Hepatocyte (in vitro differentiated cells): ENCODE data around the gene OVOL2. TPM values are rescaled to one million over a fixed set of nuclear protein-coding genes. Genes with fewer than 3 reads are reported as not detected.
"Not testable (repeated sequence)": the region's sequence is repeated elsewhere in the genome, so short reads cannot be mapped to it uniquely, and the experiment has no call there.

ENCODE experiments used
- DNase-seq: peaks from one replicate; pipeline ENCODE4 v3.0.0-alpha.2; 2016; ENCODE audit warnings: low spot score
- H2AFZ ChIP-seq: fragments of 200-600 bp; sonication (generic); 2 replicates; pipeline ENCODE4 v1.6.0; 2016; ENCODE audit warnings: antibody characterized with exemption, mild to moderate bottlenecking
- H3K27ac ChIP-seq: fragments of 200-600 bp; sonication (generic); 2 replicates; pipeline ENCODE4 v1.5.1; 2016; ENCODE audit warnings: mild to moderate bottlenecking
- H3K27me3 ChIP-seq: fragments of 200-600 bp; sonication (generic); 2 replicates; pipeline ENCODE4 v1.6.1; 2016
- H3K36me3 ChIP-seq: fragments of 200-600 bp; sonication (generic); replicated peaks from 2 replicates; pipeline ENCODE4 v1.5.1; 2016; ENCODE audit warnings: low read depth; ENCODE audit not compliant: insufficient read depth
- H3K4me1 ChIP-seq: fragments of 200-600 bp; sonication (generic); 2 replicates; pipeline ENCODE4 v1.5.1; 2016; ENCODE audit warnings: mild to moderate bottlenecking, moderate library complexity; ENCODE audit not compliant: insufficient read depth
- H3K4me2 ChIP-seq: fragments of 200-600 bp; sonication (generic); 2 replicates; pipeline ENCODE4 v1.6.0; 2016
- H3K4me3 ChIP-seq: fragments of 200-600 bp; sonication (generic); 2 replicates; pipeline ENCODE4 v1.5.1; 2016; ENCODE audit warnings: mild to moderate bottlenecking
- H3K79me2 ChIP-seq: fragments of 200-600 bp; sonication (generic); 2 replicates; pipeline ENCODE4 v1.6.0; 2017; ENCODE audit warnings: mild to moderate bottlenecking
- H3K9me2 ChIP-seq: fragments of 200-600 bp; sonication (generic); replicated peaks from 2 replicates; pipeline ENCODE4 v1.6.0; 2017; ENCODE audit warnings: mild to moderate bottlenecking; ENCODE audit not compliant: insufficient read depth
- H3K9me3 ChIP-seq: fragments of 200-600 bp; sonication (generic); 2 replicates; pipeline ENCODE4 v1.5.1; 2016; ENCODE audit warnings: low read depth, mild to moderate bottlenecking
- H4K20me1 ChIP-seq: fragments of 200-600 bp; sonication (generic); 2 replicates; pipeline ENCODE4 v1.6.0; 2016; ENCODE audit warnings: mild to moderate bottlenecking; ENCODE audit not compliant: insufficient read depth, poor library complexity, severe bottlenecking
- CTCF ChIP-seq: fragments of 200-600 bp; sonication (generic); IDR thresholded peaks from 2 replicates; pipeline ENCODE4 v1.5.1; 2016; ENCODE audit warnings: antibody characterized with exemption, mild to moderate bottlenecking; ENCODE audit not compliant: poor library complexity
- EZH2 ChIP-seq: fragments of 200-600 bp; sonication (generic); IDR thresholded peaks from 2 replicates; pipeline ENCODE4 v1.6.1; 2016; ENCODE audit warnings: antibody characterized with exemption, mild to moderate bottlenecking, borderline replicate concordance
- EZH2phosphoT487 ChIP-seq: fragments of 200-600 bp; sonication (generic); IDR thresholded peaks from one replicate; pipeline ENCODE4 v1.6.1; 2018; ENCODE audit warnings: antibody characterized with exemption, mild to moderate bottlenecking, low read depth, moderate library complexity; ENCODE audit not compliant: unreplicated experiment, severe bottlenecking
- WGBS: methylation state at CpG from one replicate; pipeline ENCODE4 v1.1.6; 2016; ENCODE audit warnings: low lambda C conversion rate; ENCODE audit errors: missing lambda C conversion rate; 5-methylcytosine and 5-hydroxymethylcytosine counted together
- polyA plus RNA-seq: library from polyadenylated mRNA; unstranded; fragments of >200 nt; fragmentation: Nextera tagmentation; extraction: Ambion mirVana; gene quantifications from 2 replicates; pipeline ENCODE4 v1.2.1, GENCODE V29; 2016
- total RNA-seq: library from RNA; depleted of rRNA; stranded (reverse); fragments of >200 nt; gene quantifications from 2 replicates; pipeline ENCODE4 v1.2.3, GENCODE V29; 2014

Gene OVOL2
- total RNA-seq: 1.4 and 2.9 TPM in 2 replicates
- 1.9 and 4.2 TPM in 2 replicates for polyA plus RNA-seq

- WGBS: 1% methylated on average over 49 of the region's 73 CpGs
- Histone ChIP-seq H3K36me3 (no peaks in the 10 kb centered on the region), H3K27me3 (peaks cover 66% of the 10 kb centered on the region), H2AFZ (peak within 1 kb of the TSS; percentile 78), H3K4me2 (peak within 1 kb of the TSS; percentile 98), H3K9me3 (no peaks in the 10 kb centered on the region), H3K9me2 (no peaks in the 10 kb centered on the region), H4K20me1 (no peaks in the 10 kb centered on the region), H3K4me3 (peak within 1 kb of the TSS; percentile 52), H3K27ac (peak within 1 kb of the TSS; percentile 31), H3K4me1 (peaks cover 18% of the 10 kb centered on the region), H3K79me2 (no peaks in the 10 kb centered on the region)
- peak; percentile 88 for DNase-seq
- no peak for TF ChIP-seq EZH2
- TF ChIP-seq EZH2phosphoT487: no peak
- TF ChIP-seq CTCF: no peak
These were observed at the start of gene OVOL2 for GRCh38 chr20:18057101-18057993. OVOL2 (minus strand) TSS chr20:18057916; CDS start chr20:18057634, 282 bp downstream.

- TF ChIP-seq EZH2 (no peak), EZH2phosphoT487 (no peak), CTCF (no peak)
- H3K79me2 ChIP-seq: no peaks in the 10 kb centered on the region
- no peak overlapping the region for H3K4me2 ChIP-seq
- no peaks in the 10 kb centered on the region for H3K4me1 ChIP-seq
- no peak overlapping the region for H3K27ac ChIP-seq
- WGBS: 38% methylated on average over 1 of the region's 1 CpG
- H3K36me3 ChIP-seq: no peaks in the 10 kb centered on the region
- no peaks in the 10 kb centered on the region for H3K27me3 ChIP-seq
- H3K9me2 ChIP-seq: no peaks in the 10 kb centered on the region
- H4K20me1 ChIP-seq: no peaks in the 10 kb centered on the region
- H2AFZ ChIP-seq: no peak overlapping the region
- DNase-seq: no peak
- no peak overlapping the region for H3K4me3 ChIP-seq
- no peaks in the 10 kb centered on the region for H3K9me3 ChIP-seq
These were observed 45.8 kb upstream of the OVOL2 start for GRCh38 chr20:18103497-18103896.

DNA sequence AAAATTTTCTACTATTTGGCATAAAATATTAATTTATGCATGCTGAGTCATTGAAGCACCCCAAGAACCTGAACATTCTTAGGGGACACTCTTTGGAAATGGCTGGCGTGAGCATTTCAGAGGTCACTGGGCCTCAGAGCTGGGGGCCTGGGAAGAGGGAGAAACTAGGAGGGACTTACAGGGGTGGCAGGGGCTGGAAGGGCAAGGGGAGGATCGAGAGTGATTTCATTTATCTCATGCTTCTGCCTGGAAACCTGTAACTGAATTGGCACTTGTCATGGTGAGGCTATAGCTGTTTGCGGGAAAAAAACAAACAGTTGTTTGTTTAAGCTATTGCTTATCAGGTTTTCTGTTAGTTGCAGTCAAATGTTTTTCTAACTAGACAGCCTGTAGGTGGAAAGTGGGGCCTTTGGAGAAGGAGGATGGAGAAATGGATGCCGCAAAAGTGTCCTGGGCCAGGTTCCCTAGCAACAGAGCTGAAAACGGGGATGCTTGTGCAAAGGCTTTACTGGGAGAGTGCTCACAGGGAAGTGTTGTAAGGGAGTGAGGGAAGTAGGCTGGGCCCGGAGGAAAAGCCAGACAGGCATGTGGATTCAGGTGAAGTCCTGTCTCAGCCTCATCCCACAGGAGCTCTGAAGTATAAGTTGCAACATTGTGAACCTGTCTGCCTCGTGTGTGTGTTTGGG, 43.6 kb upstream of the OVOL2 start:
- Histone ChIP-seq H4K20me1 (no peaks in the 10 kb centered on the region), H3K27ac (no peak overlapping the region), H3K9me2 (no peaks in the 10 kb centered on the region), H3K9me3 (no peaks in the 10 kb centered on the region), H3K79me2 (no peaks in the 10 kb centered on the region), H3K4me3 (no peak overlapping the region), H3K4me1 (no peaks in the 10 kb centered on the region), H3K36me3 (no peaks in the 10 kb centered on the region), H3K27me3 (no peaks in the 10 kb centered on the region), H2AFZ (no peak overlapping the region), H3K4me2 (no peak overlapping the region)
- WGBS: 29% methylated on average over 7 of the region's 7 CpGs
- DNase-seq: no peak
- TF ChIP-seq EZH2phosphoT487 (no peak), EZH2 (no peak), CTCF (no peak)

DNA sequence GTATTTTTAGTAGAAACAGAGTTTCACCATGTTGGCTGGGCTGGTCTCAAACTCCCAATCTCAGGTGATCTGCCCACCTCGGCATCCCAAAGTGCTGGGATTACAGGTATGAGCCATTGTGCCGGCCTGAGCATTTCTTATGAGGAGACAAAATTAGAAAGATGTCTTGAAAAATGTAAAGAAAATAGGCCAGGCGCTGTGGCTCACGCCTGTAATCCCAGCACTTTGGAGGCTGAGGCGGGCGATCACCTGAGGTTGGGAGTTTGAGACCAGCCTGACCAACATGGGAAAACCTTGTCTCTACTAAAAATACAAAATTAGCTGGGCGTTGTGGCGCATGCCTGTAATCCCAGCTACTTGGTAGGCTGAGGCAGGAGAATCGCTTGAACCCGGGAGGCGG, 42.9 kb upstream of the OVOL2 start:
- not testable (repeated sequence) for H3K9me3 ChIP-seq, H3K4me1 ChIP-seq, H3K27me3 ChIP-seq, DNase-seq, H3K27ac ChIP-seq, H3K9me2 ChIP-seq, H3K4me2 ChIP-seq, H3K36me3 ChIP-seq, H3K4me3 ChIP-seq, H2AFZ ChIP-seq, H4K20me1 ChIP-seq, H3K79me2 ChIP-seq
- WGBS: 97% methylated on average over 11 of the region's 11 CpGs
